Testis (tissue), 3 donors: ENCODE measurements around the gene FYCO1. TPM values are rescaled to one million over a fixed set of nuclear protein-coding genes. Genes with fewer than 3 reads are reported as not detected.

Experiments
- DNase-seq: peaks from one replicate; pipeline ENCODE4 v3.0.0-alpha.2; 2019
- H3K27ac ChIP-seq, 2 donors: fragments of 200-600 bp; sonication (generic); one replicate each; pipeline ENCODE4 v1.5.1; 2019
- H3K27me3 ChIP-seq: fragments of 200-600 bp; sonication (generic); one replicate; pipeline ENCODE4 v1.5.1; 2019
- H3K36me3 ChIP-seq: fragments of 200-600 bp; sonication (generic); one replicate; pipeline ENCODE4 v1.5.1; 2017; ENCODE audit warnings: low read depth; ENCODE audit errors: missing control alignments
- H3K4me1 ChIP-seq: fragments of 200-600 bp; sonication (generic); one replicate; pipeline ENCODE4 v1.5.1; 2019
- H3K4me3 ChIP-seq, 2 donors: fragments of 200-600 bp; sonication (generic); one replicate each; pipeline ENCODE4 v1.5.1; 2017 to 2019
- H3K9me3 ChIP-seq: fragments of 200-600 bp; sonication (generic); one replicate; pipeline ENCODE4 v1.5.1; 2017
- POLR2A ChIP-seq: fragments of 450-650 bp; IDR thresholded peaks from one replicate; pipeline ENCODE4 v1.6.1; 2017; ENCODE audit warnings: antibody characterized with exemption, mild to moderate bottlenecking, moderate library complexity
- WGBS, 2 donors: methylation state at CpG; one replicate each; pipeline ENCODE4 v1.1.5; 2018; 5-methylcytosine and 5-hydroxymethylcytosine counted together
- intact Hi-C: fragments of 100-400 bp; cut with DNase I; formaldehyde crosslinking; loops from one replicate; pipeline ENCODE4 v1.15.1; 2023; ENCODE audit warnings: low total_unique reads
- polyA plus RNA-seq: library from polyadenylated mRNA; stranded (reverse); fragments of 350-450 nt; fragmentation: Illumina TruSeq; extraction: RNeasy Lipid Tissue Mini Kit (QIAGEN cat#74804); gene quantifications from one replicate; pipeline ENCODE4 v1.2.3, GENCODE V29; 2014; ENCODE audit warnings: low read depth, low replicate concordance; ENCODE audit not compliant: insufficient read depth
- total RNA-seq, 2 donors: library from RNA; depleted of rRNA; stranded (reverse); fragments of >200 nt; gene quantifications; one replicate each; pipeline ENCODE4 v1.2.3, GENCODE V29; 2016
- TF ChIP-seq, protein P1 (sequence below), 3 experiments: fragments of 450-650 bp in 2 of 3; fragments of 200-600 bp in 1 of 3; sonication (generic) in 1 of 3; IDR thresholded peaks; one replicate each; pipeline ENCODE4 v1.5.1; 2016 to 2019; ENCODE audit warnings: antibody characterized with exemption in 3 of 3, mild to moderate bottlenecking in 2 of 3, moderate library complexity in 1 of 3

Gene FYCO1
- total and polyA plus RNA-seq, 3 donors from 2014 or later, result 12.8 to 24.2 (median 21.7) TPM

DNA sequence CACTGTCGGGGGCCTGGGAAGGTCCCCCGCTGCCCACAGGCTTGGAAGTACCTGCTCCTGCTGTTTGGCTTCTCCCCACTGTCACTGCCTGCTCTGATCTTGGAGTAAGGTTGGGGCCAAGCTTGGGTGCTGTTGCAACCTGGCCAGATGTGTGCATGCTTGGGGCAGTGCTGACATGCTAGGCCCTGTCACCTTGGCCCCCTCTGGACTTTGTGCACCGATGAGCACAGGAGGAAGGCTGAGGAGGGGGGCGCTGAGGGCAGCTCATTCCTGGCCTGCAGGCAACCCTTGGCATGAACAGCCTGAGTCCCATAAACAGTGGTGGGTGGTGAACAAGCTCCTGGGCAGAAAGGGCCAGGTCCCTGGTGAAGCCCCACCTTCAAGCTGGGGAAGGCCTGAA is 35.6 kb upstream of the FYCO1 start:
- no peak for DNase-seq
- Histone ChIP-seq H3K4me3 (no peak overlapping the region), H3K27ac (no peak overlapping the region), H3K9me3 (no peaks in the 10 kb centered on the region), H3K36me3 (no peaks in the 10 kb centered on the region), H3K4me1 (no peaks in the 10 kb centered on the region), H3K27me3 (no peaks in the 10 kb centered on the region)
- WGBS, 2 donors, result 100% methylated on average over 4 of the region's 4 CpGs; no CpG with 5 or more reads in 1 of the 2 donors
- intact Hi-C loops, result no loop called here
- no peak for TF ChIP-seq POLR2A
- TF ChIP-seq, protein P1, sequence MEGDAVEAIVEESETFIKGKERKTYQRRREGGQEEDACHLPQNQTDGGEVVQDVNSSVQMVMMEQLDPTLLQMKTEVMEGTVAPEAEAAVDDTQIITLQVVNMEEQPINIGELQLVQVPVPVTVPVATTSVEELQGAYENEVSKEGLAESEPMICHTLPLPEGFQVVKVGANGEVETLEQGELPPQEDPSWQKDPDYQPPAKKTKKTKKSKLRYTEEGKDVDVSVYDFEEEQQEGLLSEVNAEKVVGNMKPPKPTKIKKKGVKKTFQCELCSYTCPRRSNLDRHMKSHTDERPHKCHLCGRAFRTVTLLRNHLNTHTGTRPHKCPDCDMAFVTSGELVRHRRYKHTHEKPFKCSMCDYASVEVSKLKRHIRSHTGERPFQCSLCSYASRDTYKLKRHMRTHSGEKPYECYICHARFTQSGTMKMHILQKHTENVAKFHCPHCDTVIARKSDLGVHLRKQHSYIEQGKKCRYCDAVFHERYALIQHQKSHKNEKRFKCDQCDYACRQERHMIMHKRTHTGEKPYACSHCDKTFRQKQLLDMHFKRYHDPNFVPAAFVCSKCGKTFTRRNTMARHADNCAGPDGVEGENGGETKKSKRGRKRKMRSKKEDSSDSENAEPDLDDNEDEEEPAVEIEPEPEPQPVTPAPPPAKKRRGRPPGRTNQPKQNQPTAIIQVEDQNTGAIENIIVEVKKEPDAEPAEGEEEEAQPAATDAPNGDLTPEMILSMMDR (IDR thresholded peaks at IDR 0.05), result no peak

DNA sequence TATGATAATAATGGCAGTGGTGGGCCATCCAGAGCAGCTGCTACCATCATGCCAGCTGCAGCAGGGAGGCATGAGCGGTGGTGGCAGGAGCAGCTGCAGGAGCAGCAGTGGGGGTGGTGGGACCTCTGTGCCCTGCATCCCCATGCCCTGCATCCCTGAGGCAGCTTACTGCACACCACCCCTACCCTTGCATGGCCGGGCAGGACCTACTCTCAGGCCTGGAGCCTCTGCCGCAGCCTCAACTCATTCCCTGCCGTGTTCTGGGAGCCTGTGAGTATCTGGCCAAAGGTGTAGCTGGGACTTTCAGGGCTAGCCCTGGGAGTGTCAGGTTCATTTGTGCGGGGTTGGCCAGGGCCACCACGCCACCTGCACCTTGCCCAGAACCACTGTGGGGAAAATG is 35.0 kb upstream of the FYCO1 start:
- 91 to 98% methylated on average over 3 to 6 of the region's 6 CpGs for WGBS, 2 donors

DNA sequence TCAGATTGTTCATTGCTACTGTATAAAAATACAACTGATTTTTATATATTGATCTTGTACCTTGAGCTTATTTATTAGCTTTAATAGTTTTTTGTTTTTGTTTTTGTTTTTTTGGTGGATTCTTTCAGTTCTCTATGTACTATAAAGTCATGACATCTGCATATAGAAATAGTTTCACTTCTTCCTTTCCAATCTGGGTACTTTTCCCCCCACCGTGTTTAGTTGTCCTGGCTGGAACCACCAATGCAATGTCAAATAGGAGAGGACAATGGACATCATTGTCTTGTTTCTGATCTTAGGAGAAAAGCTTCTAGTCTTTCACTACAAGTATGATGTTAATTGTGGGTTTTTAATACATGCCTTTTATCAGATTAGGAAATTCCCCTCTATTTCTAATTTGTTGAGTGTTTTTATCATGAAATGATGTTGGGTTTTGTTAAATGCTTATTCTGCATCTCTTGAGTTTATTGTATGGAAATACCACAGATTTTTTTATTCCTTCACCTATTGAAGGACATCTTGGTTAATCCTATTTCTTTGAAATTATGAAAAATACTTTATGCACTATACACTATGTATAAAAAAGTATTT is 34.4 kb upstream of the FYCO1 start:
- no peak for DNase-seq
- no peak overlapping the region for H3K4me3 ChIP-seq
- no peaks in the 10 kb centered on the region for H3K9me3 ChIP-seq
- no peaks in the 10 kb centered on the region for H3K27me3 ChIP-seq
- H3K4me1 ChIP-seq, result no peaks in the 10 kb centered on the region
- WGBS, 2 donors, result 84 to 93% methylated on average over 1 of the region's 1 CpG
- H3K36me3 ChIP-seq, result no peaks in the 10 kb centered on the region
- intact Hi-C loops, result no loop called here
- H3K27ac ChIP-seq, result no peak overlapping the region
- TF ChIP-seq, protein P1 (IDR thresholded peaks at IDR 0.05), result no peak
- no peak for TF ChIP-seq POLR2A

More for the DNA sequence above, 35.0 kb upstream of the FYCO1 start:
- intact Hi-C loops, result no loop called here
- TF ChIP-seq, protein P1 (IDR thresholded peaks at IDR 0.05), result no peak
- no peak for TF ChIP-seq POLR2A
- Histone ChIP-seq H3K9me3 (no peaks in the 10 kb centered on the region), H3K4me1 (no peaks in the 10 kb centered on the region), H3K36me3 (no peaks in the 10 kb centered on the region), H3K27me3 (no peaks in the 10 kb centered on the region), H3K4me3 (no peak overlapping the region), H3K27ac (no peak overlapping the region)
- no peak for DNase-seq

DNA sequence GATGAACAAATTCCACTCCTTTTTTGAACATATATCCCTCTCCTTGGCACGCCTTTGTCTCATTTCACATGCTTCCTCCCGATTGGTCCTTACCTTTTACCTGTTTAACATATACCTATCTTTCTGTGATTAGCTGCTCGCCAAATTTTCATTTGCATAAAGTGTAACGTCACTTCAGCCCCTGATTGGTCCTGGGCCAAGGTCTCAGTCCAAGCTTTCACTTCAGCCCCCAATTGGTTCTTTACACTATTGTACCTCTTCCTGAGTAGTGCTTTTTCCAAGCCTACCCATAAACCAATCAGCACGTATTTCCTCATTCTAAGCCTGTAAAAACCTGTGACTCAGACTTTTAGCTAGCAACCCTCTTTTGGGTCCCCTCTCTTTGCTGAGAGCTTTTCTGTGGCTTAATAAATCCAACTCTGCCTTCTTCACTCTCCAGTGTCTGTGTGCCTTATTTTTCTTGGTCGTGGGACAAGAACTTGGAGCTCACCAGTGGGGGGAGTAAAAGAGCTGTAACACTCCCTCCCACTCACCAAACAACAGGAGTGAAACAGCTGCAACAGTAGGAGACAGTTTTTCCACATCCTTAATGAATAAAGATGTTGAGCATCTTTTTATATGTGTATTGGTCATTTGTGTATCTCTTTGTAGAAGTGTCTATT is 32.2 kb upstream of the FYCO1 start:
- 84% methylated on average over 6 of the region's 6 CpGs for WGBS, 2 donors
- Histone ChIP-seq H3K36me3 (no peaks in the 10 kb centered on the region), H3K4me1 (no peaks in the 10 kb centered on the region), H3K9me3 (no peaks in the 10 kb centered on the region), H3K4me3 (no peak overlapping the region), H3K27ac (no peak overlapping the region), H3K27me3 (no peaks in the 10 kb centered on the region)
- intact Hi-C loops, result no loop called here
- no peak for TF ChIP-seq POLR2A
- TF ChIP-seq, protein P1 (IDR thresholded peaks at IDR 0.05), result no peak
- DNase-seq, result no peak
